DOHH2 (cell line): ENCODE data around the gene CCDC194.

Experiments used
- EZH2phosphoT487 ChIP-seq: fragments of 200-600 bp; sonication (generic); IDR thresholded peaks from 2 replicates; pipeline ENCODE4 v1.6.1; 2017; ENCODE audit warnings: borderline replicate concordance, mild to moderate bottlenecking, antibody characterized with exemption, low read length, moderate library complexity, mixed read lengths
- TF ChIP-seq, protein P1 (sequence below): fragments of 200-600 bp; sonication (generic); IDR thresholded peaks from one replicate; pipeline ENCODE4 v1.5.1; 2014; ENCODE audit warnings: antibody characterized with exemption, mild to moderate bottlenecking, low read depth, low read length; ENCODE audit not compliant: poor library complexity, severe bottlenecking

DNA sequence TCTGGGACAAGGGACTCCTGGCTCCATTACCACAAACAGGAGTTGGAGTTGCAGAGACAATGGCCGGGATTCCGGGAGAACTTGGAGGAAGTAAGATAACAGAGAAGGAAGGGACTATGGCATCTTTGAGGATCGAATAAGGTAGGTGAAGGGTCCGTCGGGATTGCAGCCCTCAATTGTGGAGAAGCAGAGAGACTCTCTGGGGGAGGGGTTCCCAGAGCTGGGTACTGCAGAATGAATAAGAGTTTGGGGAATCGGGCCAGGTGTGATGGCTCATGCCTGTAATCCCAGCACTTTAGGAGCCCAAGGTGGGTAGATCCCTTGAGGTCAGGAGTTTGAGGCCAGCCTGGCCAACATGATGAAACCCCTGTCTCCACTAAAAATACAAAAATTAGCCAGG lies 7.6 kb upstream of the CCDC194 start:
- TF ChIP-seq, protein P1, sequence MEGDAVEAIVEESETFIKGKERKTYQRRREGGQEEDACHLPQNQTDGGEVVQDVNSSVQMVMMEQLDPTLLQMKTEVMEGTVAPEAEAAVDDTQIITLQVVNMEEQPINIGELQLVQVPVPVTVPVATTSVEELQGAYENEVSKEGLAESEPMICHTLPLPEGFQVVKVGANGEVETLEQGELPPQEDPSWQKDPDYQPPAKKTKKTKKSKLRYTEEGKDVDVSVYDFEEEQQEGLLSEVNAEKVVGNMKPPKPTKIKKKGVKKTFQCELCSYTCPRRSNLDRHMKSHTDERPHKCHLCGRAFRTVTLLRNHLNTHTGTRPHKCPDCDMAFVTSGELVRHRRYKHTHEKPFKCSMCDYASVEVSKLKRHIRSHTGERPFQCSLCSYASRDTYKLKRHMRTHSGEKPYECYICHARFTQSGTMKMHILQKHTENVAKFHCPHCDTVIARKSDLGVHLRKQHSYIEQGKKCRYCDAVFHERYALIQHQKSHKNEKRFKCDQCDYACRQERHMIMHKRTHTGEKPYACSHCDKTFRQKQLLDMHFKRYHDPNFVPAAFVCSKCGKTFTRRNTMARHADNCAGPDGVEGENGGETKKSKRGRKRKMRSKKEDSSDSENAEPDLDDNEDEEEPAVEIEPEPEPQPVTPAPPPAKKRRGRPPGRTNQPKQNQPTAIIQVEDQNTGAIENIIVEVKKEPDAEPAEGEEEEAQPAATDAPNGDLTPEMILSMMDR = no peak
- no peak for TF ChIP-seq EZH2phosphoT487
